NAMALWA (cell line): Measurements from ENCODE around the gene ORC6.

Experiments used
- DNase-seq: peaks from one replicate; pipeline ENCODE4 v3.0.0-alpha.2; 2015; ENCODE audit warnings: low spot score

The ORC6 gene

GRCh38 chr16:46731691-46732555, 42.5 kb downstream of the ORC6 start:
- no peak for DNase-seq

GRCh38 chr16:46732561-46732960, 43.1 kb downstream of the ORC6 start:
- no peak for DNase-seq

- DNase-seq: no peak
Observed at GRCh38 chr16:46733319-46733830, 43.9 kb downstream of the ORC6 start.

- DNase-seq: no peak
Observed at GRCh38 chr16:46736695-46737094, 47.2 kb downstream of the ORC6 start.

GRCh38 chr16:46737621-46738214, 48.3 kb downstream of the ORC6 start:
- no peak for DNase-seq

- DNase-seq: no peak
Observed at GRCh38 chr16:46739934-46740333, 50.5 kb downstream of the ORC6 start.

GRCh38 chr16:46743232-46743719, 53.8 kb downstream of the ORC6 start:
- DNase-seq: peak; percentile 68

GRCh38 chr16:46745617-46746016, 56.2 kb downstream of the ORC6 start:
- DNase-seq: no peak

- DNase-seq: no peak
Observed at GRCh38 chr16:46746821-46747776, 57.6 kb downstream of the ORC6 start.
